T-helper 17 cell (primary cell): ENCODE measurements around the gene ADCYAP1R1. TPM values are rescaled to one million over a fixed set of nuclear protein-coding genes. Genes with fewer than 3 reads are reported as not detected.

Experiments
- ATAC-seq: fragments of 150-1000 bp; cut with Tn5 transposase; 2 replicates; pipeline ENCODE4 v1.10.0; 2021; ENCODE audit warnings: mild to moderate bottlenecking, moderate library complexity
- DNase-seq, 3 donors: peaks; one replicate each; pipeline versions ENCODE4 v3.0.0 to v3.0.0-alpha.2; 2020 to 2021
- H3K9me3 ChIP-seq: one replicate; pipeline ENCODE4 v1.7.0; 2013; ENCODE audit warnings: low read length, mild to moderate bottlenecking; ENCODE audit not compliant: control insufficient read depth, poor library complexity, severe bottlenecking
- H3K27ac Mint-ChIP-seq: one replicate; pipeline ENCODE4 v1.8.0; 2022; ENCODE audit warnings: mild to moderate bottlenecking, moderate library complexity, mixed read lengths
- H3K27me3 Mint-ChIP-seq: one replicate; pipeline ENCODE4 v1.8.0; 2022; ENCODE audit warnings: mixed read lengths
- H3K36me3 Mint-ChIP-seq: one replicate; pipeline ENCODE4 v1.8.0; 2022; ENCODE audit warnings: low read depth, mixed read lengths
- H3K4me1 Mint-ChIP-seq: one replicate; pipeline ENCODE4 v1.8.0; 2022; ENCODE audit warnings: mild to moderate bottlenecking, mixed read lengths
- H3K4me3 Mint-ChIP-seq: one replicate; pipeline ENCODE4 v1.8.0; 2022; ENCODE audit warnings: mild to moderate bottlenecking, moderate library complexity, mixed read lengths
- total RNA-seq, 4 donors: library from RNA in 2 of 4; stranded (reverse) in 2 of 4; gene quantifications; one replicate each; pipeline ENCODE4 v1.2.3 and lab custom pipeline; 2022 to 2026

The ADCYAP1R1 gene
- total RNA-seq, 2 donors from 2014 or later = not detected

GRCh38 chr7:31049005-31049765, 2.9 kb upstream of the ADCYAP1R1 start:
- Mint-ChIP-seq H3K36me3 (no peaks in the 10 kb centered on the region), H3K4me3 (no peak overlapping the region), H3K27ac (no peak overlapping the region), H3K4me1 (peaks cover 2% of the 10 kb centered on the region), H3K27me3 (peaks cover 42% of the 10 kb centered on the region)
- ATAC-seq (no peak), DNase-seq (no peak)
- no peaks in the 10 kb centered on the region for H3K9me3 ChIP-seq

- peaks cover 67% of the 10 kb centered on the region for H3K27me3 Mint-ChIP-seq
- H3K4me3 Mint-ChIP-seq = no peak overlapping the region
- ATAC-seq (no peak), DNase-seq (no peak)
- no peak overlapping the region for H3K27ac Mint-ChIP-seq
- peaks cover 5% of the 10 kb centered on the region for H3K4me1 Mint-ChIP-seq
- no peaks in the 10 kb centered on the region for H3K9me3 ChIP-seq
- H3K36me3 Mint-ChIP-seq = no peaks in the 10 kb centered on the region
Observed at GRCh38 chr7:31052487-31052840, 356 bp downstream of the ADCYAP1R1 start.

GRCh38 chr7:31052841-31053601, 913 bp downstream of the ADCYAP1R1 start:
- ATAC-seq = no peak
- Mint-ChIP-seq H3K4me3 (no peak overlapping the region), H3K36me3 (no peaks in the 10 kb centered on the region), H3K4me1 (peaks cover 5% of the 10 kb centered on the region), H3K27me3 (peaks cover 69% of the 10 kb centered on the region), H3K27ac (no peak overlapping the region)
- no peaks in the 10 kb centered on the region for H3K9me3 ChIP-seq
- DNase-seq = no peak

GRCh38 chr7:31053986-31054385, 1.9 kb downstream of the ADCYAP1R1 start:
- no peak overlapping the region for H3K4me3 Mint-ChIP-seq
- peaks cover 69% of the 10 kb centered on the region for H3K27me3 Mint-ChIP-seq

GRCh38 chr7:31054608-31055278, 2.6 kb downstream of the ADCYAP1R1 start:
- peaks cover 68% of the 10 kb centered on the region for H3K27me3 Mint-ChIP-seq
- no peak for DNase-seq
- no peak for ATAC-seq
- peaks cover 5% of the 10 kb centered on the region for H3K4me1 Mint-ChIP-seq
- H3K27ac Mint-ChIP-seq = no peak overlapping the region
- H3K36me3 Mint-ChIP-seq = no peaks in the 10 kb centered on the region
- H3K9me3 ChIP-seq = no peaks in the 10 kb centered on the region
- no peak overlapping the region for H3K4me3 Mint-ChIP-seq

More at GRCh38 chr7:31053986-31054385, 1.9 kb downstream of the ADCYAP1R1 start:
- H3K4me1 Mint-ChIP-seq = peaks cover 5% of the 10 kb centered on the region
- H3K27ac Mint-ChIP-seq = no peak overlapping the region
- ATAC-seq = no peak
- H3K9me3 ChIP-seq = no peaks in the 10 kb centered on the region
- no peaks in the 10 kb centered on the region for H3K36me3 Mint-ChIP-seq
- no peak for DNase-seq

GRCh38 chr7:31055471-31055870, 3.4 kb downstream of the ADCYAP1R1 start:
- Mint-ChIP-seq H3K4me3 (no peak overlapping the region), H3K36me3 (no peaks in the 10 kb centered on the region), H3K27me3 (peaks cover 61% of the 10 kb centered on the region), H3K4me1 (peaks cover 6% of the 10 kb centered on the region), H3K27ac (no peak overlapping the region)
- H3K9me3 ChIP-seq = no peaks in the 10 kb centered on the region
- DNase-seq (no peak), ATAC-seq (no peak)

GRCh38 chr7:31056775-31057346, 4.8 kb downstream of the ADCYAP1R1 start:
- no peaks in the 10 kb centered on the region for H3K9me3 ChIP-seq
- ATAC-seq = no peak
- Mint-ChIP-seq H3K36me3 (no peaks in the 10 kb centered on the region), H3K27ac (no peak overlapping the region), H3K4me3 (no peak overlapping the region), H3K4me1 (peaks cover 10% of the 10 kb centered on the region), H3K27me3 (peaks cover 47% of the 10 kb centered on the region)
- DNase-seq = no peak

- no peak overlapping the region for H3K27ac Mint-ChIP-seq
- no peak for DNase-seq
- peaks cover 45% of the 10 kb centered on the region for H3K27me3 Mint-ChIP-seq
- H3K36me3 Mint-ChIP-seq = no peaks in the 10 kb centered on the region
- H3K4me1 Mint-ChIP-seq = peaks cover 10% of the 10 kb centered on the region
- no peak overlapping the region for H3K4me3 Mint-ChIP-seq
- H3K9me3 ChIP-seq = no peaks in the 10 kb centered on the region
- ATAC-seq = no peak
Observed at GRCh38 chr7:31058122-31058521, 6.0 kb downstream of the ADCYAP1R1 start.

GRCh38 chr7:31058688-31059087, 6.6 kb downstream of the ADCYAP1R1 start:
- DNase-seq (no peak), ATAC-seq (no peak)
- H3K4me1 Mint-ChIP-seq = peaks cover 10% of the 10 kb centered on the region

GRCh38 chr7:31059551-31059950, 7.4 kb downstream of the ADCYAP1R1 start:
- Mint-ChIP-seq H3K27ac (no peak overlapping the region), H3K4me3 (no peak overlapping the region)

More at GRCh38 chr7:31058688-31059087, 6.6 kb downstream of the ADCYAP1R1 start:
- H3K27ac Mint-ChIP-seq = no peak overlapping the region
- H3K36me3 Mint-ChIP-seq = no peaks in the 10 kb centered on the region
- no peak overlapping the region for H3K4me3 Mint-ChIP-seq
- peaks cover 41% of the 10 kb centered on the region for H3K27me3 Mint-ChIP-seq
- H3K9me3 ChIP-seq = no peaks in the 10 kb centered on the region

GRCh38 chr7:31061185-31061584, 9.1 kb downstream of the ADCYAP1R1 start:
- Mint-ChIP-seq H3K4me3 (no peak overlapping the region), H3K4me1 (peaks cover 10% of the 10 kb centered on the region), H3K27me3 (peaks cover 25% of the 10 kb centered on the region), H3K36me3 (no peaks in the 10 kb centered on the region), H3K27ac (no peak overlapping the region)
- H3K9me3 ChIP-seq = no peaks in the 10 kb centered on the region
- DNase-seq = no peak
- no peak for ATAC-seq

More at GRCh38 chr7:31059551-31059950, 7.4 kb downstream of the ADCYAP1R1 start:
- no peak for DNase-seq
- Mint-ChIP-seq H3K27me3 (peaks cover 32% of the 10 kb centered on the region), H3K36me3 (no peaks in the 10 kb centered on the region), H3K4me1 (peaks cover 10% of the 10 kb centered on the region)
- no peaks in the 10 kb centered on the region for H3K9me3 ChIP-seq
- no peak for ATAC-seq

GRCh38 chr7:31062746-31063435, 10.8 kb downstream of the ADCYAP1R1 start:
- DNase-seq = no peak
- H3K27ac Mint-ChIP-seq = no peak overlapping the region
- H3K4me3 Mint-ChIP-seq = no peak overlapping the region
- H3K27me3 Mint-ChIP-seq = peaks cover 19% of the 10 kb centered on the region
- no peaks in the 10 kb centered on the region for H3K36me3 Mint-ChIP-seq
- H3K9me3 ChIP-seq = no peaks in the 10 kb centered on the region
- H3K4me1 Mint-ChIP-seq = peaks cover 9% of the 10 kb centered on the region
- no peak for ATAC-seq
